AG08396 (cell line): Measurements from ENCODE around the gene ADAMTS13.

ENCODE experiments used
- DNase-seq: peaks from one replicate; pipeline ENCODE4 v3.0.0; 2012; ENCODE audit warnings: low spot score, mixed read lengths

The ADAMTS13 gene

GRCh38 chr9:133472277-133472645 lies 50.1 kb downstream of the ADAMTS13 start:
- DNase-seq = no peak

DNA sequence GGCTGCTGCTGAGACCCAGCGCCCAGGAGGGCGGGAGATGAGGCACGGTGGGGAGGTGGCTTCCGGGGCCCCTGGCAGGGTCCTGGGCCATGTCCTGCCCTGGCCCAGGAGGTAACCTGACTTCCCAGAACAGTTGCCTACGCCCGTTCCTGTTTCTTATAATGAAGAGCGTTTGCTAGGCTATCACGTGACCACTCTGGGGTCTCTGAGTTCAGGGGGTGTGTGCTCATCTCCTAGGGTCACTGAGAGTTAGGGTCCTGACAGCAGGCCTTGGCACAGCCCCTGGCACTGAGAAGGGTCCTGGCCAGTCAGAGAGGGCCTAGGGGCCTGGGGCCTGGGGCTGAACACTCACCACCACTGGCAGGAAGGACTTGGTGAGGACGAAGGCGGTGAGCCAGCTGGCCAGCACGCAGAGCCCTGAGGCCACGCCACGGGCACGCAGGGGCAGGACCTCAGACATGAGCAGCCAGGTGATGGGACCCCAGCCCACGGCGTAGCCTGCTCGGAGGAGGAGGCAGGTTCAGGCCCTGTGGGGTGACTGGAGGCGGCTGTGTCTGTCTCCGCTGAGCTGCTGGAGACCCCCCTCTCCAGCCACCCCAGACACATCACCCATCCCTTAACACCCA lies 50.7 kb downstream of the ADAMTS13 start:
- DNase-seq = no peak

DNA sequence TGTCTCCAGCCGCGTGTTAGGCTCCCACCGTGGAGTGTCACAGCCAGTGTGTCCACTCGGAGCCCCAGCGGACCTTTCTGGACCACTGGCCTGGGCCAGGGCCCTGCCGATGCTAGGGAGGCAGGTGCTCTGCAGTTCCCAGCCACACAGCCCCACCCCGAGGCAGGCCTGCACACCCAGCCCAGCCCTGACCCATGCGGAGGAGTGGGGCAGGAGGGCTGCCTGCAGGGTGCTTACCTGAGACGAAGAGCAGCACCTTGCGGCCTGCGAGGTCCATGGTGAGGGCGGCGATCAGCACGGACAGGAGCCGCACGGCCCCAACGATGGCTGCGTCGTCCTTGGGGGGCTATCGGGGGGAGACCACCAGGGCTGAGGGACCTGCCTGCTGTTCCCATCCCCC lies 51.6 kb downstream of the ADAMTS13 start:
- DNase-seq = no peak

- DNase-seq = no peak
These were observed 52.0 kb downstream of the ADAMTS13 start for GRCh38 chr9:133474215-133474614.

GRCh38 chr9:133474853-133475252 lies 52.7 kb downstream of the ADAMTS13 start:
- DNase-seq = no peak

GRCh38 chr9:133475292-133476012 lies 53.3 kb downstream of the ADAMTS13 start:
- DNase-seq = no peak

DNA sequence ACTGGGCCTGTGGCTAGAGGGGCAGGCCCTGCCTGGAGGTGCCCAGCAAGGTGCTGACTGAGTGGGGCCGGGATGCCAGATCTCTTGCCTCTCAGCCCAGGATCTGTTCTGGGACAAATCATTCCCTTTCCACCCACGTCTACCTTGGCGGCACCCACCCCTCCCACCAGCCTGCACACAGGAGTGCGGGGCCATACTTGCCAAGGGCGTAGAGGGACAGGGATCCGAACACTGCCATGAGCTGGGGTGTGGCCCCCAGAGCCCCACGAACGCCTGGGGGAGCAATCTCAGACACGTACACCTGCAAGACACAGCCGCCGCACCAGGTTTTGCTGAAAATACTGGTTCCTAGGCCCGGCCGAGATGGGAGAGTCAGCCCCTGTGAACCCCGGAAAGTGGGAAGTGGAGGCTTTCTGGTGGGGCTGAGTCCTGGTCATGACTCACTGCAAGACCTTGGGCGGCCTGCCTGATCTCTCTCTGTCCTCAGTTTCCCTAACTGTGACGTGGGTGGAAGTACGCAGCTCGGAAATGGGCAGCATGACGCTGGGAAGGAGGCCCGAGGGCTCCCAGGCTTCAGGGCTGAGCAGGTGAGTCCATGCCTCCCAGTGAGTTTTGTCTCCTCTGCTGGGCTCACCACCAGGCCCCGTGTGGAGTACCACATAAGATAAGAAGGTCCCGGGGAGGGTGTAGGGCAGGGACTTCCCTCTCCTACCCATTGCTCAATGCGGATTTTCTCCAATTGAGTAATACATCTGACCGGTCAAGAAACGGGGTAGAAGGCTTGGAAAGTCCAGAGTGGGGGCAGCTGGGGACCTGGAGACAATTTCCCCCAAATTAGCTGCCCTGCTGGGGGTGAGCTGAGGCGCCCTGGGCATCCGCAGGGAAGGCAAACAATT lies 54.1 kb downstream of the ADAMTS13 start:
- no peak for DNase-seq

- no peak for DNase-seq
These were observed 54.8 kb downstream of the ADAMTS13 start for GRCh38 chr9:133476941-133477340.

- no peak for DNase-seq
These were observed 55.3 kb downstream of the ADAMTS13 start for GRCh38 chr9:133477461-133477860.

DNA sequence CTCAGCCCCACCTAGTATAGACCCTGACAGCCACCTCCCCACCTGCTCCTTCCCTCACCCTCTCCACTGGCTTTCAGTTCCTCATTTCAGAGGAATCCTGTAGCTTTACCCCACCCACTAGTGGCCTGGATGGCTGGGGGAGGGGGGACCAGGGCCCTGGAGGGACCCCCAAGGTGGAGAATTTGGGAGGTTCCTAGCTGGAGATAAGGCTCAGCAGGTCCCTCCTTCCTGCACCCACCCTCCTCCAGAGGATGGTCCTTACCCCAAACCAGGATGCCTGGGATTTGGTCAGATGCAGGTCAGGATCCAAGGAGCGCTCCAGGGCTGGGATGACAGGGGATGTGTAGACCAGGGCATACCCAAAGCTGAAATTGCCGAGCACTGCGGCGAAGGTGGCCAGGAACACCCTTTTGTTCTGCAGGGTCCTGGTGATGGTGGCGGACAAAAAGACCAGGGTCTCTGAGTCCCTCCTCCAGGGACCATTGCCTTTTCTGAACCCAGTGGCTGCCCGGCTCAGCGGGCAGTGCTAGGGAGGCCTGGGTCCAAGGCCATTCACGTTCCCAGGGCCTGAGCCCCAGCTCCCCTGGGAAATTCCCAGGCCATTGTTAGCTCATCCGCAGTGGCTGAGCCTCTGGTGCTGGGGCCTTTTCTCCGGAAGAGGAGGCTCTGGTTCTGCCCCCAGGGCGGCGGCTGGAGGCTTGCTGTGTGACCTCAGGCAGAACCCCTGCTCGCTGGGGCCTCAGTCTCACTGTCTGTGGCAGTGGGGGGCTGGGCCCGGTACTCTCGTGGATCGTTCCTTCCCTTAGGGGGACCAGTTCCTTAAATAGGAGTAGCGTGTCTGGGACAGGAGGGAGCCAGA lies 56.1 kb downstream of the ADAMTS13 start:
- DNase-seq = no peak

DNA sequence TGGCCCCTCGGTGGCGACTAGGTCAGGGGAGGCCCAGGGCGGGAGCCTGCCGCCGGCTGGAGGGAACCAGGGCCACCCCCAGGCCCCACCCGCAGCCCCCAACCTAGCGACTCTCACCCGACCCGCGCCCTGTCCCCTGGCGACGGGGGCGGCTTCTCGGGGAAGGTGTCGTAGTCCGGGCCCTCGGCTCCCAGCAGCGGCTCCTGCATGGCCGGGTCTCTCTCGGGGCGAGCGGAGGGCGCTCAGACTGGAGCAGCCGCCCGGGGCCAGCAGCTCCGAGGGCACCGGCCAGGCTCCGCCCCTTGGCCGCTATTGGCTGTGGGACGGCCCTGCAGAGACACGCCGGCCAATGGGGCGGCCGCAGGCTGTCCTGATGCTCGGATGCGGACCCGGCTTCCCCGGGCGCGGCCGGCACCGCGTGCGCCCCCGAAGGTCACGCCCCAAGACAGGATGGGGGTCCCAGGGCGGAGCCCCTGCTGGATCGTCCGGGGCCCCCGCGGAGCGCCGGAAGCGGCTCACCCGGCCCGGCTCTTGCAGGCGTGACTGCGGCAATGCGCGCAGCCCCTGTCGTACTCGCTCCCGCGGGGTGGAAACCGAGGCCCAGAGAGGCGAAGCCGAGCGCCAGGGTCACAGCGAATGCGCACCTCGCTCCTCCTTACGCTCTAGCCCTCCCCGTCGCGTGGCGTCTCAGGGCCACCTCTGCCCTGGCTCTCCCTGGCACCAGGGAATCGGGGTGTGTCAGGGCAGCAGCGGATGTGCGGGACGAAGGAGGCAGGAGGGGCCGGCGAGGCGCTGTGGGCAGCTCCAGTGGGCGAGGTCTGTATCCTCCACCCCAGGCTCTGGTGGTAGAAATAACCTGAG lies 56.9 kb downstream of the ADAMTS13 start, which contains the start of gene SLC2A6:
Gene SLC2A6 (minus strand): TSS at position 249 of the 861 bp plus-strand sequence. CDS start 40 bp downstream, at position 209.
- peak; percentile 98 for DNase-seq

DNA sequence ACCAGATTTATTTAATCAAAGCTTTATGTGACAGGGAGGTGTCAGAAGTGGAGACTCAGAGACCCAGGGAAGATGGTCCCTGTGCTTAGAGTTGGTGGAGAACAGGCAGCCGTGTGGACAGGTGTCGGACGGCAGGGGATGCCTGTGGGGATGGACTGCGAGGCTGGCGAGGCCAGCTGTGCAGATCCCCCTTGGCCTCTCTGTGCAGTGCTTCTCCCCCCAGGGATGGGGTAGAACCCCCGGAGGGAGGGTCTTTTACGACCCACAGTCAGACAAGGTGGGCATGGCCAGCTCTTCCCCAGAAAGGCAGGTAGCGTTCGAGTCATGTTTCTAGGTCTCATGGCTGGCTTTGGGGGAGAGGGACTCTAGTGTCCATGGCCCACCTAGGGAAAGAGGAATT lies 61.4 kb downstream of the ADAMTS13 start:
- no peak for DNase-seq

- DNase-seq = no peak
These were observed 62.7 kb downstream of the ADAMTS13 start for GRCh38 chr9:133484671-133485437.

DNA sequence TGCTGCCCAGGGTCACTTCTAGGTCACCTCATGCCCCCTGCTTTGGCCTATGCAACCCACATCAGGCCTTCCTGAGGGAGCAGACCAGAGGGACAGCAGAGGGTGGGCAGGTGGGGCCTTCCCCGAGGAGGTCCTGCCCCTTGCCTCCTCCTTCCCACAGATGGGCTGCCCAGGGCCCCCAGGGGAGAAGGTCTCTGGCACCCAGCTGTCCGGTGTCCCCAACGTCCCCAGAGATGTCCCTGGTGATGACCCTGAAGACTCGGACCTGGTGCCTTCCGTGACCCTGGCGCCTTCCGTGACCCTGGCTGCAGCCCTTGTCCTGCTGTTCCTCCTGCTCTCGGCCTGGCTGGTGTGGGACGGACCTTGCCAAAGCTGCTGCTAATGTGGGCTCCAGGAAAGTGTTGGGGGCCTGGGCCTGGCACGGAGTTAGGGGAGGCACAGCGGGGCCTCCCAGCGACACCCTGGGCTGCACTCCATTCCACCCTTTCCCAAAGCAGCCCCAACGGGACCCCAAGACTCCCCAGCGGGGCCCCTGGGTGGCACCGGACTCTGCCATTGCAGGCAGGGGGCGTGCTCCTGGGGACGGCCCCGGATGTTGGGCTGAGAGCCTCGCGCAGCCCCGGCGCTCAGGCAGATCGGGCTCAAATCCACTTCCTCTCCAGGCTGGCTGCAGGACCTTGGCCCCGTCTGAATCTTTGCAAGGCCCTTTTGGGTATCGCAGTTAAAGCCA lies 63.5 kb downstream of the ADAMTS13 start:
- DNase-seq = no peak

DNA sequence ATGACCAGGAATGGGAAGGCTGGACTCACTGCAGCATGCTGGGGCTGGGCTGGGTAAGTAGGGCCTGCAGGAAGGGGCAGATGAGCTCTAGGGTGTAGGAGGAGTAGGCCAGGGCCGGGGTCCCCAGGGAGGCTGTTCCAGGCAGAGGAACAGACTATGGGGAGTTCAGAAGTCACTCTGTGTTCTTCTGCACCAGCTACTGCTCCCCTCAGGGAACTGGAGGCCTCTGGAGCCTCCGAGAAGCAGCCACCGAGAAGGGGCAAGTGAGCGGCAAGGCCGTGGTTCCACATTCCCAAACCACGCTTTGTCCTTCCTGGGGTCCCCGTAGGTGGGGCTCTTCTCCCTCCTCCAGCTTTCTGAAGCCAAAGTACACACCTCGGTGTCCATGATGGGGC lies 65.2 kb downstream of the ADAMTS13 start:
- no peak for DNase-seq

GRCh38 chr9:133488686-133489252 lies 66.6 kb downstream of the ADAMTS13 start:
- DNase-seq = no peak

DNA sequence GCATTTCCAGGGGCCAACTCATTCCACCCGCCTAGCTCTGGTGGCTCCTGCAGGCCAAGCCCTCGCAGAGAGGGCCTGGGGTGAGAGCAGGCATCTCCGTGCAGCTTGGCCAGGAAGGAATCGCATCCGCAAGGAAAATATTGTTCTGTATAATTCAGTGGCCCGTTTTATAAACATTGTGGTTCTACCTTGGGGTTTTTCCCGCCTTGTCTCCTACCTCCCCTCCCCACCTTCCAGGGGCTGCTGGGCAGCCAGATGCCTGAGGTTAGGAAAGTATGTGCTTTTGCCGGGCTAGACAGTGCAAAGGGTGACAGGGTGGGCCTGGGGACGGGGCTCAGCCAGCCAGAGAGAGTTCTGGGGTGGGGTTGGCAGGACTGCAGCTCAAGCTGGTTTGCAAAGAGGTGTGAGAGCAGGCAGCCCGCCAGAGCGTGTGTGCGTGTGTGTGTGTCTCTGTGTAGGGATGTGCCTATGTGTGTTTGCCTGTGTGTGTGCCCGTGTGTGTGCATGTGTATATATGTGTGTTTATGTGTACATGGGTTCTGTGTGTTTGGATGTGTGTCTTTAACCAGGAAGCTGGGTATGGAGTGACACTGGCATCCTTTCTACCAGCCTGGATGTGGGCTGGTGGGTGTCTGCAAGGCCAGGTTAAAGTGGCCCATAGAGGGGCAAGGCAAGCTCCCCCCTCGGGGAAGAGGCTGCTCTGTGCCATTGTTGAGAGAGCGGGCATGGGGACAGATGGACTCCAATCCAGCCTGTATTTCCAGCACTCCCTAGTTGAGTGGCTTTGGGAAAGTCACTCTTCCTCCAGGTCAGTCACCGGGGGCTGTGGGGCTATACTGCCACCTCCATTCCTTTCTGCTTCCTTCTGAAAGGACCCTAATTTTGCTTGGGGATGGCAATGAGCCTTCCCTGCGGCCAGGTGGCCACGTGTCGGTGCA lies 67.4 kb downstream of the ADAMTS13 start:
- DNase-seq = no peak

DNA sequence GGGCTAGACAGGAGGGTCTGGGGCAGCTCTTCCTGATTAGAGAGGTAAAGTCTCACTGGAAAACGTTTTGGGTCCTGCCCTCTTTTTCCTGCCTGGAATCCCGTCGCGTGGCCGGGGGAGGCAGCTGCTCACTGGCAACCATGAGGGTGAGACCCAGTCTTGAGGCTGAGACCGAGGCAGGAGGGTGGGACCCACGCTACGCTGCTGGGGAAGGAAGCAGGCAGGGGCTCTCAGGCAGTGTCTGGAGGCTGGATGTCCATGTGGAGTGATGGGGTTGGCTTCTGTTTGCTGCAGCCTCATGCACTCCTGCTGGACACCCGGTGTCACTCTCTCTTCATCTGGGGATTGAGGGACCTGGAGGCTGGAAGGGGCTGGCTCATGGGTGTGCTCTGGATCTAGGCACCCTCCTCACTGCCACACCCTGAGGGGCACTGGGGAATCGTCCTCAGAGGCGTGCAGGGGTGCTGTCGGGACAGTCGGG lies 68.1 kb downstream of the ADAMTS13 start:
- DNase-seq = no peak
